Naive thymus-derived CD8-positive, alpha-beta T cell (primary cell): ENCODE measurements around the gene IGFBP2. TPM values are rescaled to one million over a fixed set of nuclear protein-coding genes. Genes with fewer than 3 reads are reported as not detected.

Source experiments
- ATAC-seq, 2 donors: fragments of 150-1000 bp; cut with Tn5 transposase in 1 of 2; sonication (Bioruptor Pico), chemical (Tn5 transposase) in 1 of 2; 1 replicate in 1 of 2; 2 replicates in 1 of 2; pipeline ENCODE4 v1.10.0; 2021; ENCODE audit warnings: mild to moderate bottlenecking in 2 of 2, moderate library complexity in 2 of 2
- POLR2A ChIA-PET: fragments of 350-600 bp; sonication (Branson Sonifier 250); formaldehyde crosslinking; loops from one replicate; lab custom pipeline; 2021; ENCODE audit warnings: antibody characterized with exemption; lab: Charles Lee
- DNase-seq, 10 donors: peaks; one replicate each; pipeline versions ENCODE4 v3.0.0 to v3.0.0-alpha.2; 2020 to 2022
- H3K27ac Mint-ChIP-seq, 10 donors: one replicate each; pipeline ENCODE4 v1.8.0; 2020 to 2022; ENCODE audit warnings: mild to moderate bottlenecking in 10 of 10, mixed read lengths in 10 of 10, moderate library complexity in 4 of 10, inconsistent platforms in 1 of 10
- H3K27me3 Mint-ChIP-seq, 5 donors: one replicate each; pipeline ENCODE4 v1.8.0; 2021 to 2022; ENCODE audit warnings: mixed read lengths in 5 of 5
- H3K36me3 Mint-ChIP-seq, 3 donors: one replicate each; pipeline ENCODE4 v1.8.0; 2020 to 2022; ENCODE audit warnings: mixed read lengths in 3 of 3, mild to moderate bottlenecking in 2 of 3, inconsistent platforms in 1 of 3
- H3K4me1 Mint-ChIP-seq, 4 donors: one replicate each; pipeline ENCODE4 v1.8.0; 2021 to 2022; ENCODE audit warnings: mixed read lengths in 4 of 4
- H3K4me3 Mint-ChIP-seq, 10 donors: one replicate each; pipeline ENCODE4 v1.8.0; 2020 to 2022; ENCODE audit warnings: mild to moderate bottlenecking in 10 of 10, mixed read lengths in 10 of 10, moderate library complexity in 6 of 10, inconsistent platforms in 1 of 10
- H3K9me3 Mint-ChIP-seq, 9 donors: one replicate each; pipeline ENCODE4 v1.8.0; 2020 to 2022; ENCODE audit warnings: mixed read lengths in 9 of 9, mild to moderate bottlenecking in 3 of 9, inconsistent platforms in 1 of 9, moderate library complexity in 1 of 9
- polyA plus RNA-seq, 3 donors: library from polyadenylated mRNA; unstranded; fragments of 300-500 nt; fragmentation: Illumina TruSeq; gene quantifications; one replicate each; pipeline ENCODE4 v1.2.3, GENCODE V29; 2021
- total RNA-seq, 8 experiments: library from RNA in 2 of 8; stranded (reverse) in 2 of 8; gene quantifications; one replicate each; pipeline ENCODE4 v1.2.3 and lab custom pipeline; 2021 to 2026

Gene IGFBP2
- total and polyA plus RNA-seq, 5 experiments from 2014 or later: 0.15 to 0.48 TPM; not detected in 3

- Mint-ChIP-seq H3K4me1 (peaks cover 12 to 36% (median 31%) of the 10 kb centered on the region in 4 donors), H3K27me3 (peaks cover 35 to 74% (median 54%) of the 10 kb centered on the region in 5 donors), H3K9me3 (peaks cover 0 to 2% (median 0%) of the 10 kb centered on the region in 9 donors), H3K36me3 (peaks cover 0 to 5% (median 0%) of the 10 kb centered on the region in 3 donors), H3K4me3 (peak overlapping the region; percentile 28 to 87 (median 73)), H3K27ac (peak overlapping the region in 2 of 10 donors; percentile 47 to 65)
- ATAC-seq: no peak
- no peak for DNase-seq
- POLR2A ChIA-PET: no interaction called here
Observed at GRCh38 chr2:216635171-216635570, 2.0 kb downstream of the IGFBP2 start.

GRCh38 chr2:216635701-216636550 is 2.7 kb downstream of the IGFBP2 start:
- peaks cover 33 to 79% (median 55%) of the 10 kb centered on the region in 5 donors for H3K27me3 Mint-ChIP-seq

GRCh38 chr2:216636551-216637450 is 3.6 kb downstream of the IGFBP2 start:
- Mint-ChIP-seq H3K27ac (peak overlapping the region in 1 of 10 donors; percentile 36), H3K4me1 (peaks cover 12 to 36% (median 31%) of the 10 kb centered on the region in 4 donors), H3K9me3 (peaks cover 0 to 2% (median 0%) of the 10 kb centered on the region in 9 donors), H3K36me3 (peaks cover 0 to 5% (median 0%) of the 10 kb centered on the region in 3 donors), H3K27me3 (peaks cover 33 to 73% (median 49%) of the 10 kb centered on the region in 5 donors), H3K4me3 (peak overlapping the region in 8 of 10 donors; percentile 1 to 63 (median 39))
- POLR2A ChIA-PET: no interaction called here
- DNase-seq (no peak), ATAC-seq (no peak)

More at GRCh38 chr2:216635701-216636550, 2.7 kb downstream of the IGFBP2 start:
- Mint-ChIP-seq H3K4me3 (peak overlapping the region in 8 of 10 donors; percentile 20 to 87 (median 73)), H3K27ac (no peak overlapping the region), H3K4me1 (peaks cover 12 to 36% (median 31%) of the 10 kb centered on the region in 4 donors), H3K36me3 (peaks cover 0 to 5% (median 0%) of the 10 kb centered on the region in 3 donors), H3K9me3 (peaks cover 0 to 2% (median 0%) of the 10 kb centered on the region in 9 donors)
- POLR2A ChIA-PET: no interaction called here
- DNase-seq (no peak), ATAC-seq (no peak)

GRCh38 chr2:216637472-216637871 is 4.3 kb downstream of the IGFBP2 start:
- POLR2A ChIA-PET: no interaction called here

GRCh38 chr2:216643986-216644659 is 10.9 kb downstream of the IGFBP2 start:
- H3K4me1 Mint-ChIP-seq: peaks cover 2 to 11% (median 8%) of the 10 kb centered on the region in 4 donors
- DNase-seq: no peak
- no peak overlapping the region for H3K4me3 Mint-ChIP-seq
- peak overlapping the region in 2 of 10 donors; percentile 10 to 71 for H3K27ac Mint-ChIP-seq
- ATAC-seq: no peak
- H3K27me3 Mint-ChIP-seq: peaks cover 3 to 24% (median 12%) of the 10 kb centered on the region in 5 donors
- peaks cover 0 to 4% (median 0%) of the 10 kb centered on the region in 3 donors for H3K36me3 Mint-ChIP-seq
- no peaks in the 10 kb centered on the region for H3K9me3 Mint-ChIP-seq
- POLR2A ChIA-PET: no interaction called here

More at GRCh38 chr2:216637472-216637871, 4.3 kb downstream of the IGFBP2 start:
- H3K4me3 Mint-ChIP-seq: no peak overlapping the region
- peak overlapping the region in 1 of 10 donors; percentile 36 for H3K27ac Mint-ChIP-seq
- H3K4me1 Mint-ChIP-seq: peaks cover 13 to 35% (median 31%) of the 10 kb centered on the region in 4 donors
- peaks cover 0 to 5% (median 0%) of the 10 kb centered on the region in 3 donors for H3K36me3 Mint-ChIP-seq
- H3K27me3 Mint-ChIP-seq: peaks cover 33 to 68% (median 49%) of the 10 kb centered on the region in 5 donors
- ATAC-seq (no peak), DNase-seq (no peak)
- H3K9me3 Mint-ChIP-seq: peaks cover 0 to 2% (median 0%) of the 10 kb centered on the region in 9 donors

GRCh38 chr2:216644842-216645635 is 11.8 kb downstream of the IGFBP2 start:
- Mint-ChIP-seq H3K36me3 (peaks cover 0 to 4% (median 0%) of the 10 kb centered on the region in 3 donors), H3K4me3 (no peak overlapping the region), H3K9me3 (no peaks in the 10 kb centered on the region), H3K4me1 (peaks cover 2 to 11% (median 8%) of the 10 kb centered on the region in 4 donors), H3K27me3 (peaks cover under 1 to 18% (median 9%) of the 10 kb centered on the region in 5 donors), H3K27ac (peak overlapping the region in 4 of 10 donors; percentile 2 to 44 (median 24))
- DNase-seq (no peak), ATAC-seq (no peak)
- POLR2A ChIA-PET: interaction anchor here (1.2 kb wide), 1 partner anchor 147 kb away, joined by 3 read pairs; the partner anchor contains the start of gene RPL37A

- ATAC-seq (no peak), DNase-seq (no peak)
- Mint-ChIP-seq H3K4me3 (no peak overlapping the region), H3K27me3 (peaks cover 0 to 13% (median 4%) of the 10 kb centered on the region in 5 donors), H3K9me3 (no peaks in the 10 kb centered on the region), H3K27ac (no peak overlapping the region), H3K4me1 (peaks cover 2 to 11% (median 8%) of the 10 kb centered on the region in 4 donors), H3K36me3 (peaks cover 0 to 4% (median 0%) of the 10 kb centered on the region in 3 donors)
- POLR2A ChIA-PET: interaction anchor here (1.2 kb wide), 1 partner anchor 147 kb away, joined by 3 read pairs; the partner anchor contains the start of gene RPL37A
Observed at GRCh38 chr2:216645636-216645950, 12.4 kb downstream of the IGFBP2 start.

GRCh38 chr2:216646116-216646515 is 12.9 kb downstream of the IGFBP2 start:
- Mint-ChIP-seq H3K4me1 (peaks cover 2 to 11% (median 8%) of the 10 kb centered on the region in 4 donors), H3K9me3 (no peaks in the 10 kb centered on the region), H3K27ac (no peak overlapping the region), H3K36me3 (peaks cover 0 to 4% (median 0%) of the 10 kb centered on the region in 3 donors), H3K4me3 (no peak overlapping the region), H3K27me3 (peaks cover 0 to 11% (median 4%) of the 10 kb centered on the region in 5 donors)
- ATAC-seq: no peak
- POLR2A ChIA-PET: no interaction called here
- no peak for DNase-seq

GRCh38 chr2:216648105-216648504 is 14.9 kb downstream of the IGFBP2 start:
- Mint-ChIP-seq H3K27ac (no peak overlapping the region), H3K27me3 (peaks cover 0 to 5% (median 3%) of the 10 kb centered on the region in 5 donors), H3K9me3 (no peaks in the 10 kb centered on the region), H3K4me3 (no peak overlapping the region), H3K36me3 (peaks cover 0 to 4% (median 0%) of the 10 kb centered on the region in 3 donors), H3K4me1 (peaks cover 2 to 11% (median 7%) of the 10 kb centered on the region in 4 donors)
- DNase-seq: no peak
- POLR2A ChIA-PET: no interaction called here
- ATAC-seq: no peak

- H3K4me1 Mint-ChIP-seq: peaks cover under 1 to 6% (median 5%) of the 10 kb centered on the region in 4 donors
- POLR2A ChIA-PET: no interaction called here
- no peak overlapping the region for H3K4me3 Mint-ChIP-seq
- H3K9me3 Mint-ChIP-seq: no peaks in the 10 kb centered on the region
- no peak for DNase-seq
- peaks cover 0 to 3% (median 0%) of the 10 kb centered on the region in 3 donors for H3K36me3 Mint-ChIP-seq
- peaks cover 0 to 6% (median 0%) of the 10 kb centered on the region in 5 donors for H3K27me3 Mint-ChIP-seq
- H3K27ac Mint-ChIP-seq: no peak overlapping the region
- ATAC-seq: no peak
Observed at GRCh38 chr2:216649574-216649973, 16.4 kb downstream of the IGFBP2 start.

GRCh38 chr2:216650626-216651257 is 17.5 kb downstream of the IGFBP2 start:
- Mint-ChIP-seq H3K36me3 (no peaks in the 10 kb centered on the region), H3K4me3 (no peak overlapping the region), H3K9me3 (no peaks in the 10 kb centered on the region), H3K27ac (no peak overlapping the region), H3K4me1 (peaks cover 0 to 2% (median under 1%) of the 10 kb centered on the region in 4 donors), H3K27me3 (peaks cover 0 to 6% (median 0%) of the 10 kb centered on the region in 5 donors)
- DNase-seq (no peak), ATAC-seq (no peak)
- POLR2A ChIA-PET: no interaction called here
